AG09309 (cell line): ENCODE results near the gene SMC1B.
A peak's percentile ranks its signal among the peaks of the same experiment; 100 is the strongest.

Experiments
- DNase-seq: peaks from one replicate; pipeline ENCODE4 v3.0.0-alpha.2; 2010; ENCODE audit warnings: low read depth
- H3K4me3 ChIP-seq: 2 replicates; pipeline ENCODE4 v1.5.1; 2011; ENCODE audit warnings: mild to moderate bottlenecking, low read depth, low read length, moderate library complexity; ENCODE audit not compliant: control insufficient read depth
- TF ChIP-seq, protein P1 (sequence below): IDR thresholded peaks from 2 replicates; pipeline ENCODE4 v1.5.1; 2011; ENCODE audit warnings: mild to moderate bottlenecking, low read depth, low read length, inconsistent platforms; ENCODE audit not compliant: insufficient read depth, control insufficient read depth; ENCODE audit errors: missing control alignments

The SMC1B gene

DNA sequence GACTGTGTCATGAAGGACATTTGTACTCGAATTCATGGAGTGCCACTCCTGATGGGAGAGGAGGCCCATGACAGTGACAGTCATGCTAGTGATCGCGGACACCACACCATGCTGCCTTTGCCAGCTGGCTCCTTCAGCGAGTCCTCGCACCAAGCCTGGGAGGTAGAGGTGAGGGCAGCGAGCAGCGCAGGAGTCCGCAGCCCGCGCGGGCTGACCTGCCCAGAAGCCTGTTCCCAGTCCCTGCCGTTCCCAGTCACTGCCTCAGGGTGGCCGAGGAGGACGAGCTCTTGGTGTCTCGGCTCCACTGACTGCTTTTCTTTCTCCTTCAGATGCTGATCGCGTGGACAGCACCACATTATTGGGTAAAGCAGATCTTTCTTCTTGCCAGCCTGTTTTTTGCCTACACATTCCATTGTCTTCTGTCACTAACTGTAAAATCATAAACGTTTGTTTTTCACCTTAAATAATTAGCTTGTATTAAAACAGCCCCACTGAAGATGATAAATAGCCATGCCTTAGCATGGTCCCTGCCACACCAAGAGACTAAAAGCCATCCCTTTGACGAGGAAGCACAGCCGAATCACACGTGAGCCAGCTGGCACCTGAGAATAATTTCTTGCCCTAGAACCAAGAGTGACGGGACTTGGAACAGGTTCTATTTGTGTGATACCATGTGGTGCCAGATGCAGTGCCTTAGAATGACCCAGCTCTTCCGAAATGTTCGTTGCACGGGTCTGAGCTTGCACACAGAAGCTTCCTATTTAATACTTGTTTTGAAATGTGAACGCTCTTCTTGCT lies 78.2 kb downstream of the SMC1B start:
- TF ChIP-seq, protein P1, sequence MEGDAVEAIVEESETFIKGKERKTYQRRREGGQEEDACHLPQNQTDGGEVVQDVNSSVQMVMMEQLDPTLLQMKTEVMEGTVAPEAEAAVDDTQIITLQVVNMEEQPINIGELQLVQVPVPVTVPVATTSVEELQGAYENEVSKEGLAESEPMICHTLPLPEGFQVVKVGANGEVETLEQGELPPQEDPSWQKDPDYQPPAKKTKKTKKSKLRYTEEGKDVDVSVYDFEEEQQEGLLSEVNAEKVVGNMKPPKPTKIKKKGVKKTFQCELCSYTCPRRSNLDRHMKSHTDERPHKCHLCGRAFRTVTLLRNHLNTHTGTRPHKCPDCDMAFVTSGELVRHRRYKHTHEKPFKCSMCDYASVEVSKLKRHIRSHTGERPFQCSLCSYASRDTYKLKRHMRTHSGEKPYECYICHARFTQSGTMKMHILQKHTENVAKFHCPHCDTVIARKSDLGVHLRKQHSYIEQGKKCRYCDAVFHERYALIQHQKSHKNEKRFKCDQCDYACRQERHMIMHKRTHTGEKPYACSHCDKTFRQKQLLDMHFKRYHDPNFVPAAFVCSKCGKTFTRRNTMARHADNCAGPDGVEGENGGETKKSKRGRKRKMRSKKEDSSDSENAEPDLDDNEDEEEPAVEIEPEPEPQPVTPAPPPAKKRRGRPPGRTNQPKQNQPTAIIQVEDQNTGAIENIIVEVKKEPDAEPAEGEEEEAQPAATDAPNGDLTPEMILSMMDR: no peak
- no peak for DNase-seq

DNA sequence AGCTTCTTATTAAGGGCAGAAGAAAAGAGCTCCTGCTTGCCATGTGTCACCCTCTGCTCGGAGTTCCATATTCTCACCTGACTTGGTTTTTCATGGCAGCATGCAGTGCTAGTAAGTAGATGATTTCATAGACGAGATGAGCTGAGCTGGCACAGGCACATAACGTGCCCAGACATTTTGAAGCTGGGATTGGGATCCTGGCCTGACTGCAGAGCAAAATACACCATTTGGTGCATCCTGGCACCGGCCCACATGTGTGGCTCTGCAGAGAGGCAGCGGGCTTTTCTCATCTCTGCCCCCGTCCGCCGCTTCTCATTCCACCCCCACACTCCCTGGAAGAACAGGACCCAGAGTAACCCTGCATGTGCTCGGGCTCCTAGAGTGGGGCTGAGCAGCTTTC lies 78.9 kb downstream of the SMC1B start:
- TF ChIP-seq, protein P1: no peak
- no peak for DNase-seq
- no peak overlapping the region for H3K4me3 ChIP-seq

More for the DNA sequence above, 78.2 kb downstream of the SMC1B start:
- H3K4me3 ChIP-seq: no peak overlapping the region

DNA sequence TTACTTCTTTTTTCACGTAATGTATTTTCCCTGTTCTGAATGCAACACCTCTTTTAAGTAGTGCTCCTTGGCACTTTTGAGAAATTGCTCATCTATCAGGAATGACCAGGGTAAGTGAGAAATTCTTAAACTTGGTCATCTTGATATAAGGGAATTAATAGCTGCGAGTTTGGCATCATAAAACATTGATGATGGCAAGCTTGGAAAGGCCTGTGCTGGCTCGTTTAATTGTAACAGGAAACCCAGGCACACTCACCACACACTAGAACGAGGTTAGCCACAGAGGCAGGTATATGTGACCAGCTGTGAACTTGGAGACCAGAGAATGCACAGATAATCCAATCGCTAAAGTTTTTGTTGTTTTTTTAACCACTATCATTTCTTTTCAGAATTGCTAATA lies 79.3 kb downstream of the SMC1B start:
- DNase-seq: peak; percentile 8
- no peak overlapping the region for H3K4me3 ChIP-seq
- TF ChIP-seq, protein P1: no peak

DNA sequence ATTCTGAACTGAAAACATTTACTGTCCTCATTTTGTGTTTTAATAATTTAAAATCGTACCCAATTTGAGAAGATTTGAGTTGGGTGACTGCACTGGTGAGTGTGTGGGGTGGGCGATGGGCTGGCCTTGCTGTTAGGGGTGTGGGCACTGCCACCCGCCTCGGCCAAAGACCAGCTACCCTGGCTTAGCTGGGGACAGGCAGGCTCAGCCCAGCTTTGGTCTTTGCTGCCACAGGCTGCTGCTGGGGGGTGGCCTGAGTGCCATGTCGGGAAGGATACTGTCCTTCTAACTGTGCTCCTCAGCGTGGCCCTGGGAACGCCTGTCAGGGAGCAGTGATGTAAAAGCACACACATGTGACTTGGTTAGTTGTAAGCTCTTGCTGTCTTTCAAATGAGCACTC lies 81.4 kb downstream of the SMC1B start:
- no peak overlapping the region for H3K4me3 ChIP-seq
- TF ChIP-seq, protein P1: no peak
- DNase-seq: no peak

DNA sequence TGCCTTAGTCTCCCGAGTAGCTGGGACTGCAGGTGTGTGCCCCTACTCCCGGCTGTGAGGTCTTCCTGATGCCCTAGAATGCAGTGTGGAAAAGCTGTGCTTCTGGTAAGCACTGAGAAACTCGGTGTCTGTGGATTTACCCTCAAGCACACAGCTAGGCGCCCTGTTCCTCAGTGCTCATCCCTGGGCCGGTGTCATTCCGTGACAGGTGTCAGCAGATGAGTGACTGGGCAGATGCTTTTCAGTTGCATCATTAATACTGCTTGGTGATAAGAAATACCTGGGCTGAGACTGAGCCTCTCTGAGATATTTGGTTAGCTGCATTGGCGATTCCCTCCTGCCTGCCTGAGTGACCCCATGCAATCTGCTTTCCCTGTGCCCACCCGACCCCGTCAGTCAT lies 81.9 kb downstream of the SMC1B start:
- DNase-seq: no peak
- TF ChIP-seq, protein P1: no peak
- no peak overlapping the region for H3K4me3 ChIP-seq

DNA sequence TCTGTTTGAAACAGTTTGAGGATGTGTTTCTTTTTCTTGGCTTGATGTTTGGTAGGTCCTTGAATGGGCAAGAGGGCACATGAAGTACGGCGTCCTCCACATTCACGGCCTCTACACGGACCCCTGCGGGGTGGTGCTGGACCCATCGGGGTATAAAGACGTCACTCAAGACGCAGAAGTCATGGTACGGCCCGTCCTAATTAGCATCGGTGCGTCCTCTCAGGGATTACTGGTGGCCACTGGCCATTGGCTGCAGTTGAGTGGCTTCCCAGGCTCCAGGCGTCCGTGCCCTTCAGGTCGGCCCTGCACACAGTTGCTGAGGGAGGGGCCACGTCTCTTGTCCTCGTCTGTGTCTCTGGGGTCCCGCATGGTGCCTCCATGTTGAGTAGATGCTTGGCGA lies 82.9 kb downstream of the SMC1B start:
- TF ChIP-seq, protein P1: no peak
- H3K4me3 ChIP-seq: no peak overlapping the region
- DNase-seq: no peak

DNA sequence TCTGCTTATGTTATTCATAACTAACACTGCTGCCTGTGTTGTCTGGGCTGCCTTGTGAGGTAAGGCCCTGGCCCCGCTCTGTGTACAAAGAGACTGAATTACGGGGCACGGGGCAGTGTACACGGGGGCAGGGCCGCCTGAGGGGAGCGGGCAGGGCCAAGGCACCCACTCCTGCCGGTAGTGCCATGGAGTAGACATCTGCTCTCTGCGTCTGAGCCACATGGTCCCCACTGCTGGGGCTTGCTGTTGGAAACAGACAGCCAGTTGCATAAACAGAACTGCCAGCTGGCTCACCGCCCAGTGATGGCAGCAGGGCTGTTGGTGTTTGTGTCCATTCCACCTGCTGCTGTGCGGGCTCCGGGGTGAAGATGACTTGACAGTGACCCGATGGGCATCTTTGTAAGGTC lies 83.9 kb downstream of the SMC1B start:
- H3K4me3 ChIP-seq: no peak overlapping the region
- no peak for DNase-seq
- TF ChIP-seq, protein P1: no peak
